ENCODE data around the gene DIRAS1.
"Not testable (repeated sequence)": the region's sequence is repeated elsewhere in the genome, so short reads cannot be mapped to it uniquely, and the experiment has no call there.

The DIRAS1 gene

DNA sequence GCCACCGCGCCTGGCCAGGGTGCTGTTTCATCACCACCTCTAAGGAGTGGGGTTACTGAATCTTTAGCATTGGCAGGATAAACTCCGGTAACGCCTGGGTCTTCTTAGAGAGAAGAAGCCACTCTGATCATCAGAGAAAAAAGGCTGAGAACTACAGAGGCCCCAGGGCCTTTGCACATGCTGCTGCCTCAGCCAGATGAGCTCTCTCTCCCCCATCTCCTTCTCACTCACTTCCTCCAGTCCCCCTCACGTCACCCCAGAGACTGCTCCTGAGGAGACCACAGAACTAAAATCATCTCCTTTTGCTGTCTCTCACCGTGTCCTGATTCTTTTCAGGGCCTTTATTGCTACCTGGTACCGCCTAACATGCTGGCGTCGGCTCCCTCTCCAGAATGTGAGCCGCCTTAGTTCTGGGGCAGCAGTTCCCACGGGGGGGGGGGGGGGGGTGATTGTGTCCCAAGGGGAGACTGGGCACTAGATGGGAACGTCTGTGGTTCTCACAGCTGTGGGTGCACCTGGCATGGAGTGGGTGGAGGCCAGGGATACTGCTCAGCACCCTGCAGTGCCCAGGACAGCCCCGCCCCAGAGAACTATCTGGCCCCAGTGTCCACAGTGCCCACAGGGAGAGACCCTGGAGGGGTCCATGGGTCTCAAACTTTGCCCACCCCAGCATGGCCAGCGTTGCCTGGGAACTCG lies 5.1 kb upstream of the DIRAS1 start:
- no peak for DNase-seq

DNA sequence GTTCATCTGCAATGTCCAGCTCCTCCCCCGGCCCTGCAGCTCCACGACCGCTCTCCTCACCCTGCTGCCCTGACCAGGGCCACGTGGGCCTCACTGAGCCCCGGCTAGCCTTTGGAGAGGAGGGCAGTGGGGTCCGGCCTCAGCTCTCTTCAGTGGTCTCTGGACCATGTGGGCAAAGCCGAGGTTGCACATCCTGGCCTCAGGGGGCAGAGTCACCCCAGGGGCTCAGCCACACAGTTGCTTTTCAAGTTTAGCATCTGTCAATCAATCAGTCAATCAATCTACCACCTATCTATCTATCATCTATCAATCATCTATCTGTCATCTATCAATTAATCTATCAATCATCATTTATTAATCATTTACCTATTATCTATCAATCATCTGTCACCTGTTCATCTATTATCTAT lies 3.0 kb upstream of the DIRAS1 start:
- DNase-seq, result no peak

DNA sequence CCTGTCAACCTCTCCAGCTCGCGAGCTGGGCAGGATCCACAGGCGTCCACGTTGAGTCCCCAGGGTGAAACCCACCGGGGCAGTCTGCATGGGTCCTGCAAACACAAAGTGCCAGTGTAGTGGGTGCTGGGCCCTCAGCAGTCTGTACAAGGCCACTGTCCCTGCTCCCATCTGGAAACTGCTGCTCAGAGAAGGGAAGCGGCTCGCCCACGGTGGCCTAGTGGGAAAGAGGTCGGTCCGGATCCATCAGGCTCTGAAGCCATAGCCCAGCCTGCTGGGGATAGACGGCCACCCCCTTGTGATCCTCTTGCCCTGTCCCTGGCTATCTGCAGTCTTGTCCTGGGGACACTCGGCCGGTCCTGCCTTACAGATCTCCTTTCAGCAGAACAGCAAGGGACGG lies 2.6 kb upstream of the DIRAS1 start:
- DNase-seq, result no peak

DNA sequence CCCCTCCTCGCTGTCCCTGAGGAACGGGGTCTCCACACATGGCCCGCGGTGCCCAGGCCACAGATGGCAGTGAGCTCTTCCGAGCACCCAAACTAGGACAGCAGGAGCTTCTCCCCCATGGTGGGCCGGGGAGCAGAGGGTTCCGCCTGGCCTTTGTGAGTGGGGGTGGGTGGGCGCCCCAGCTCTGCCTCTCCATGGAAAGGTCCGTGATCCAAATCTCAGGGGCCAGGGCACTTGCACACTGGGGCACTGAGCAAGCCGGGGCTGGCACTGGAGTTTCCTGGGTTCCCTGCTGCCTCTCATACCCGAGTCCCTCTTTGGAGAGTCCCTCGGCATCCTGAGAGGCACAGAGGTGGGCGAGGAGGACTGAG lies 2.2 kb upstream of the DIRAS1 start:
- DNase-seq, result no peak

DNA sequence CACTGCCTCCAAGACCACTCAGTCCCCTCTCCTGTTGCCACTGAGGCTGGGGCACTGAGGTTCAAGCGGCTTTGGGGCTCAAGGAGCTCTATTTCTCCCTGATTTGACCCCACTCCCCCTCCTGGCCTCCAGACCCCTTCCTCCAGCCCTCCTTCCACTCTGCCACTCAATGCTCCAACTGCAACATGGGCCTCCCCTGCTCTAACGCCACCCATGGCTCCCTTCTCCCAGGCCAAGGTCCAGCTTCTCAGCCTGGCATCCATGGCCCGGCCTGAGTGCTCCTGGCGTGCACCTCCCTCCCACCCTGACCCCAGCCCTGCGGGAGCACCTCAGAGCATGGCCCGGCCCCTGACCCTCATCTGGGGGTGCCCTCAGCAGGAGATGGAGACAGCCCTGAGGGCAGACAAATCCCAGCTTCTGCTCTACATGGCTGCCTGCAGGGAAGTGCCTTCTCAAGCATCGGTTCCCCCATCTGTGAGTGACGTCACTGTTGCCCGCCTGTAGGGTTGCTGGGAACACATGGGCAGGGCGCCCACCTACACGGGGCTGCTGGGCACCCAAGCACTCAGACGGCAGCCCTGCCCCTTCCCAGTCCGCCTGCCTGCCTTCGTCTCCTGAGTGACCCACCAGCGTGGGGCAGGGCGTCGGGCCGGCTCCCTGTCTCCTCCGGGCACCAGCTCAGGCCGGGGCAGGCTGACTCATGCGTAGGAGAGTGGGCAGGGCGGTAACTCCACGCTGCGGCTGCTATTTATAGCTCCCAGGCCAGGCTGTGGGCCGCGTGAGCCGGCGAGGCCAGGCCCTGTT lies 1.6 kb upstream of the DIRAS1 start:
- DNase-seq, result no peak

DNA sequence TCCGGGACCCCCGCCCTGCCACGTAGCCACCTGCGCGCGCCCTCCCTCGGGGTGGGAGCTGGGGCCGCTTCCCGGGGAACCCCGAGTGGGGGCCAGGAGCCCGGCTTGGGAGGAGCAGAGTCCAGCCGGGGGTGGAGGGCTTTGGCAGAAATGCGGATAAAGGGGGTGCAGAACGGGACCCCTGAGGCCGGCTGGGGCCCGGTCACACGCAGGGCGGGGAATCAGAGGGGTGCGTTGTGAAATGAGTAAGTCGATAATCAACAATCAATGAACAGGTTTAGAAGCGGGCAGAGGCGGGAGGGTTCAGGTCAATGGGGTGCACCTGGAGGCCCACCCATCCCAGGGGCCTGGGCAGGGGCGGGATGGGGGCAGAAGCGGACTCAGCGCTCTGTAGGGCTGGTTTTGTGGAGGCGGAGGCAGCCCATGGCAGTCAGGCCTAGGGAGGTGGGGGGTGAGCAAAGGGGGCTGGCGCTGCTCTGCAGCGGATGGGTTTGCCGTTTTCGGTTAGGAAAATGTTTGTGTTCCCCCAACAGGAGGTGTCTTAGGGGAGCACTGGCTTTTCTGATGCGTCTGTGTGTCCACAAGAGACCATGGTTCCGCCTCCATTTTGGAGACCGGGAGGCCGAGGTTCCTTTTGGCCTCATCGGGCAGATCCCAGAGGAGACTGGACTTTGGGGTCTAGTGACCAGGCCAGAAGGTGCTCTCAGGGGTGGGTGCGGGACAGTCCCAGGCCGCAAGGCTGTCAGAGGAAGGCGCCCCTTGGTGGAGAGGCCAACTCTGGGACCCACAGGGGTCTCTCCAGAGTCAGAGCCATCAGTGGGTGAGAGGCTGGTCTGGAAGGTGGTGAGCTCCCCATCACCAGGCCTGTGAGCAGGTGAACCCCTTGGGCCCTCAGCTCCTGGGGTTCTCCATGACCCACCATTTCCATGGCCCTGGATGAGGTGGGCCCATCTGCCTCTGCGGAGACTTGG lies 683 bp upstream of the DIRAS1 start:
- DNase-seq, result no peak

DNA sequence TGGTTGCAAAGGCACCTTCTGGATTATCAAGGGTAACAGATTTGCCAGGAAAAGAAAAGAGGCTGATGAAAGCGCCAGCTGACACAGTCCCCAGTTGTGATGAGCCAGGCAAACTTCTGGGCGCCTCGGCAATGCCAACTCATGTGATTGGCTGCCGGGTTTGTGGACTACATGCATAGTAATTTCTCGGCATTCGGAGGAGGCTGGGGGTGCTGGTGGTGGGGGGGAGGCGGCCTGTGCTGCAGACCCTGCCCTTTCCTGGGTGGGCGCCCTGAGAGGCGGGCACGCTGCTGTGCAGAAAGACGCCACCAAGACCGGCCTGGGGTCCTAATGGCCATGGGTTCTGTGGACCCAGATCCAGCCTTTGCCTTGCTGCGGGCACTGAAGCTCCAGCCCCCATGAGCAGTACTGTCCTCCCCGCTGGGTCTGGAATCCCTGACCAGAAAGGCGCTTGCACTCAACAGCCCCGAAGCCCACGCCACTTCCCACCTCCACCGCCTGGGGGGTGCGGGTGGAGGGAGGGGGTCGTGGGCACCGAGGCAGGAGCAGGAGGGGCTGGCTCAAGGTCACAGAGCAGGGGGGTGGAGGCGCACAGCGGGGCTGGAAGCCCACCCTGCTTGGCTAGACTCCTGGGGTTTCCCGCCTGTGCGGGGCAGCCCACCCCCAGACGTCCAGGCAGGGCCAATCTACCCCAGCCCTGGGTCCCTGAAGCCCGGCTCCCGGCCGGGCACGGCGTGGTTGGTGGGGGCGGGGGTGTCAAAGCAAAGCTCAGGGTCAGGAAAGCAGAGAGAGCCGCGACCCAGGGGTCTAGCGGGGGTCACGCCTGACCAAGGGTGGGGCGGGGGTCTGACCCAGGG lies 1.0 kb downstream of the DIRAS1 start:
- DNase-seq, result no peak

DNA sequence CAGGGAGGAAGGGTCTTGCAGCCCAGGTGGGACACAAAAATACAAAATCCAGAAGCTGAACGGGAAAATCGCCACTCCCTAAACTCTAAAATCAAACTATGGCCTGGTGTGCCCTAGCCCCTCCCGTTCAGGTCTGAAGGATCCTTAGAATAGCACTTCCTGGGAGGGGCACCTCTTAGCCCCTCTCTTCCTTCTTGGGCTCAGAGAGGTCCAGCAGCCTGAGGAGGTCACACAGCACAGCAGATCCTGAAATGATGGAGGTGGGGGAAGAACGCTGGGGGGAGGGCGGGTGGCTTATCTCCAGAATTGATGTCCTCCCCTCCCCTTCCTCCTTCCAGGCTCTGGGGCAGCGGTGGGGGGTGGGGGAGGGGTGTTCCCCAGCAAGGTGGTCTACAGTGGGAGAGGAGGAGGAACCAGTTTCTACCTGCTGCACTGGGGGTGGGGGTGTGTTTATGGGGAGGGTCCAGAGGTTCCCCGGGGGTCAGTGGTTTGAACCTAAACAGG lies 1.9 kb downstream of the DIRAS1 start:
- no peak for DNase-seq

DNA sequence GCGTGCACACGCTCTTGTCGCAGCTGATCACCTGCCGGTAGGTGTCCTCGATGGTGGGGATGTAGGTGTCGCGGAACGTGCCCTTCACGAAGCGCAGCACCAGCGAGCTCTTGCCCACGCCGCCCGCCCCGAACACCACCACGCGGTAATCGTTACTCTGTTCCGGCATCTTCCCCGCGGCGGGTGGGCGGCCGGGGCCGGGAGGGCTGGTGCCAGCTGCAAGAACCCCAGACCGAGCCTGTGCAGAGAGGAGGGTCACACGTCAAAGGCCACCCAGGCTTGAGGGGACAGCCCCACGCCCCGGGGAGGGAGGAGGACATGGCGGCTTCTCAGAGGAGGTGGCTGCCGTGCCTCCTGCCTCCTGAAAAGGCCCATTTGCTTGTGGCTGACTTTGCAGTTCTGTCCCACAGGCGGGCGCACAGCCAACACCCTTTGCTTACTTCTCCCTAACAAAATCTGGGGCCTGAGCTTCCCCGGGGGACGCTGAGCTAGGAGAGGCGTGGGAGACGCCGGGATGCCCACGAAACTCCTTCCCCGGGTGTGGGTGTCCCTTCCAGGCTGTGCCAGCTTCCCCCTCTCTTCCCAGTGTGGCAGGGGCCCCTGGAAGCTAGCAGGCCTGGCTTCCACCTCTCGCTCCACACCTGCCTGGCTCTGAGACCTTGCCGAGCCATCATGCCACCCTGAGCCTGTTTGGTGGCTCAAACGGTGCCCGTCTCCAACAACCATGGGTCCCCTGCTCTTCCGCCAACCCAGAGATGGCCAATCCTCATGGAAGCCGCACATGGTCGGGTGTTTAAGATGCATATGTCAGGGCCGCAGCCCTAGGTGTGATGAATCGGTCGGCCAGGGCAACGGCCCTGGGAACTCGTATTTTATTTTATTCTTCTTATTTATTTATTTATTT lies 3.3 kb downstream of the DIRAS1 start:
- DNase-seq, result no peak

DNA sequence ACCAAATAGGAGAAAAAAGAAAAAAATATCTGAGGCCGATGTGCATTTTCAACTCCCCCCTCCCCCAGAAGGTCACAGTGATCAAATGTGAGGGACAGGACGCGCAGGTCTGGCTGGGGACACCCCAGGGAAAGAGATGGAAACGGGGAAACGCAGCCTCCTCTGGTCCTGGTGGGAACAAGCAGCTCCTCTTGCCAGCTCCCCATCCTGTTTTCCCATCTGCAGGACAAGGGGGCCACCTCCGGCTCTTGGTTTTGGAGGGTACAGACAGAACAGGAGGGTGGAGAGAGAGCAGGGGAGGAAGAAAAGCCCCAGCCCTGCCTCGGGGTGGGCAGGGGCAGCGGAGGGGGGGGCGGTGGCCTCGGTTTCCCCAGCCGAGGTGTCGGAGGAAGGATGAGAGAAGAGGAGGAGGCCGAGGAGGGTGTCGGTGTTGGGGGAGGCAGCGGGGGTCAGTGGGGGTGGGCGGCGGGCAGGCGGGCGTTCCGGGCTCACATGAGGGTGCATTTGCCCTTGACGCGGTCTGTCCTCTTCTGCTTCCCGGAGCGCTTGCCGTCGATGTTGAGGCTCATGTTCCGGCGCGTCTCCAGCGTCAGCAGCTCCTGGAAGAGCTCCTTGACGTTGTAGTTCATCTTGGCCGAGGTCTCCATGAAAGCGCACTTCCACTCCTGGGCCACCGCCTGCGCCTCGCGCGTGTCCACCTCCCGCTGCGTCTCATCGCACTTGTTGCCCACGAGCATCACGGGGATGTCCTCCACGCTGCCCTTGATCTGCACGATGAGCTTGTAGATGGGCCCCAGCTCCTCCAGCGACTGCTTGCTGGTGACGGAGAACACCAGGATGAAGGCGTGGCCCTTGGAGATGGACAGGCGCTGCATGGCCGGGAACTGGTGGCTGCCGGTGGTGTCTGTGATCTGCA lies 4.2 kb downstream of the DIRAS1 start:
- no peak for DNase-seq

DNA sequence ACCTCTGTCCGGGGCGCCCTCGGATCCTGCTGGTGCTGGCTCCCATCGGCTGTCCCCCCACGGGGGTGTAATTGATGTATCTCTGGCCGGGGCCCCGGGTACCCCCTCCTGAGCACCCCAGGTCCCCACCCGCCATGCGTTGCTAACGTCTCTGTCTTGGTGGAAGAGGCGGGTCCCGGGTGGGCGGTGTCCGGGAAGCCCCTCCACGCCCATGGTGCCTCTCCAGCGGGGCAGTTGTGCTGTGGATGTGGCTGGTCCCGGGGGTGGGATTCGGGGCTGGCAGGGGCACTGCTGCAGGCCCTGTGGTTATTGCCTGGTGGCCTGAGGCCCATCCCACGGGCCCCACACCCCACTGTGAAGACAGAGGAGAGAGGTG lies 4.9 kb downstream of the DIRAS1 start:
- no peak for DNase-seq

DNA sequence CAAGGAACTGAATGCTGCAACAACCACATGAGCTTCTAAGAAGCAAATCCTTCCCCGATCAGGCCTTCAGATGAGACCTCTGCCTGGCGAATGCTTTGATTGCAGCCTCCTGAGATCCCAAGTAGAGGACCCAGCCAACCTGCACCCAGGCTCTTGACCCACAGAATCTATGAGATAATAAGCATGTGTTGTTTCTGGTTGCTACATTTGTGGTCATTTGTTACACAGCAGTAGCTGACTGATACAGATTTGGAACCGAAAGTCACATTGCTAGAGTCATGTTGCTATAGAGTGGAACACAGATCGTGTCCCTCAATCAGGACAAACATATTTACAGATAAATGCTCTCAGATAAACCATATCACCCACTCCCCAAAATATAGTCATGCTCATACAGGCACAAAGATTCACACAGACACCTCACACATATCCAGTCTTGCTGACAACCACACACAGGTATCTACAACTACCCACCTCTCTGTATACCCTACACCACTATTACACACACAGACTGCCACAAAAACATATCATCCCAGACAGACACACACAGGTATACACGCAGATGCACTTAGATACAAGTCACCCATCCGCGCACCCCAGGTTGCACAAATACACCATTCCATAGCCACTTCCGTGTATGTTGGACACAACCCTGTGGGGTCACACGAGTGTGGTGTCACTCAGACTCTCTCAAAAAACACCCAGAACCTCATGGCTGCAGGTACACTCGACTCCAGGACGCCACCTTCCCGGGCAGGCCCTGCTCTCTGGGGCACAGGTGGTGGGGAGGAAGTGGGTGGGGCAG lies 5.5 kb downstream of the DIRAS1 start:
- DNase-seq, result no peak

DNA sequence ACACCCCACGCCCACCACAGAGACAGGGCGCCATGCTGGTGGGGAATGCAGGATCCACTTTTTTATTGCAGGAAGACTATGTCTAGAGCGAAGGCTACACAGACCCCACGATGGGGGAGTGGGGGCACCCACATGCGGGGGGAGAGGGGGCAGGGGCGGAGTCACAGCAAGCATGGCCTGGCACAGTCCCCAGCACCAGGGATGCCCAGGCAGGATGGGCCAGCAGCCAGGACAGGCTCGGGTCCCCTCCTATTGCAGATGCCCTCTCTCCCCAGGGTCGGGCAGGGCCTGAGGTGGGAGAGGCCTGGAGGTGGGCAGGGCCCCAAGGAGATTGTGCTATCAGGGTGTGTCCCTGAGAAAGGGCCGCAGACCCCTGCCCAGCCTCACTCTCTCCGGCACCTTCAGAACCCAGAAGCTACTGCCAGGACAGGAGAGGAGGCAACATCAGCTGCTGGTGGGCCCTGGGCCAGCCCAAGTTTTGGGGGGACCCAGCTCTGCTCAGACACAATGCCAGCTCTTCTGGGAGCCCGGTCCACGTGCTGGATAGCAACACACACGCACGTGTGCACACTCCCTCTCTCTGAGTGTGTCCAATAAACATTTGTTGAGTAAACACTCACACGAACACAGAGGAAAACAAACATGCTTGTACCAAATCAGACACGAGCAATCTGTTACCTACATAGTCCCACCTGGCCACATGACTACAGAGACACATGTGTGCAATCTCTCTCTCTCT lies 6.5 kb downstream of the DIRAS1 start:
- DNase-seq, result no peak

DNA sequence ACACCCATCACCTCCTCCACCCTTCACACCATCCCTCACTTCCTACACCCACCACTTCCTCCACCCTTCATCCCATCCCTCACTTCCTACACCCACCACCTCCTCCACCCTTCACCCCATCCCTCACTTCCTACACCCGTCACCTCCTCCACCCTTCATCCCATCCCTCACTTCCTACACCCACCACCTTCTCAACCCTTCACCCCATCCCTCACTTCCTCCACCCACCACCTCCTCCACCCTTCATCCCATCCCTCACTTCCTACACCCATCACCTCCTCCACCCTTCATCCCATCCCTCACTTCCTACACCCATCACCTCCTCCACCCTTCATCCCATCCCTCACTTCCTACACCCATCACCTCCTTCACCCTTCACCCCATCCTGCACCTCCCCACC lies 7.1 kb downstream of the DIRAS1 start:
- DNase-seq, result not testable (repeated sequence)

DNA sequence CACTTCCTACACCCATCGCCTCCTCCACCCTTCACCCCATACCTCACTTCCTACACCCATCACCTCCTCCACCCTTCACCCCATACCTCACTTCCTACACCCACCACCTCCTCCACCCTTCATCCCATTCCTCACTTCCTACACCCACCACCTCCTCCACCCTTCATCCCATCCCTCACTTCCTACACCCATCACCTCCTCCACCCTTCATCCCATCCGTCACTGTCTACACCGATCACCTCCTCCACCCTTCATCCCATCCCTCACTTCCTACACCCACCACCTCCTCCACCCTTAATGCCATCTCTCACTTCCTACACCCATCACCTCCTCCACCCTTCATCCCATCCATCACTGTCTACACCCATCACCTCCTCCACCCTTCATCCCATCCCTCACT lies 8.0 kb downstream of the DIRAS1 start:
- not testable (repeated sequence) for DNase-seq

DNA sequence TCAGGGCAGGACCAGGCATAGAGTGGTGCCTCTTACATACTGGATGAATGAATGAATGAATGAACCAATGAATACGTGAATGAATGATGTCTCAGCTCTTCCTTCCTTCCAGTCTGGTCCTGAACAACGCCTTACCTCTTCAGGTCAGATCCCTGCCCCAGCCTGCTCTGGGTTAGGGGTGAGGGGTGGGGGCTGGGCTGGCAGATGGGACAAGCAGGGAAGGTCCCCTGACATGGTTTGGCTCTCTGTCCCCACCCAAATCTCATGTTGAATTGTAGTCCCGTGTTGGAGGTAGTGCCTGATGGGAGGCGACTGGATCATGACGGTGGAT lies 9.3 kb downstream of the DIRAS1 start:
- no peak for DNase-seq

DNA sequence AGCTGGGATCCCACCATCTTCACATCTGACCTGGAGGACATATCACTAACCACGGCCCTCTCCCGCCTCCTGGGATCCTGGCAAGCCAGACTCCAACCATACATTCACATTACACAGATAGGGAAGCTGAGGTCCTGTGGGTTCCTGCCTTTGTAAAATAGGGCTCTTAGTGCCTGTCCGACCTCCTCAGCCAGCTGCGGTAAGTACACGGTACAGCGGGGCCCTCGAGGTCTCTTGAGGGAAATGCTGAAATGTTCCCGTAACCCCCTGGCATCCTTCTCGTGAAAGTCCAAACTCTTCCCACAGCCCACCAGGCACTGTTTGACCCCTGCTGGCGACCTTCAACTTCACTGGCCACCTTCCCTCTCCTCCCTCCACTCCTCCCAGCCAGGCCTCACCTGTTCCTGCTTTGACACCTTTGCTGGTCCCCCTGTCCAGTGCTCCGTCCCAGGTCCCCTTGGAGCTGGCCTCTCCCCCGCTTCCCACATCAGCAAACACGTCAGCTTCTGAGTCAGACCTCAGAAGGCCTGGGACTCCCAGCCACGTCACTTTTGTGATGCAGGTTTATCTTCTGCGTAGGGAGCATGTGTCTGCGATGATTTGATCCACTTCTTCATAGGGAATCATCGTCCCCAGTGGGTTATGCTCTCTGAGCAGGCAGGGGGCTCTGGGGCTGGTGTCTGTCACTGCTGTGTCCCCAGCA lies 9.8 kb downstream of the DIRAS1 start:
- DNase-seq, result no peak

DNA sequence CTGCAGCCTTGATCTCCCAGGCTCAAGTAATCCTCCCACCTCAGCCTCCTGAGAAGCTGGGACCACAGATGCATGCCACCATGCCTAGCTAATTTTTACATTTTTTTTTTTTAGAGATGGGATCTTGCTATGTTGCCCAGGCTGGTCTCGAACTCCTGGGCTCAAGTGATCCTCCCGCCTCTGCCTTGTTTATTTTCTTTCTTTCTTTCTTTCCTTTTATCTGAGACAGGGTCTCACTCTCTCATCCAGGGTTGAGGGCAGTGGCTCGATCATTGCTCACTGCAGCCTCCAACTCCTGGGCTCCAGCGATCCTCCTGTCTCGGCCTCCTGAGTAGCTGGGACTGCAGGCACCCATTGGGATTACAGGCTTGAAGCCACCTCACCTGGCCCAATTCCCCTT lies 14.9 kb downstream of the DIRAS1 start:
- DNase-seq, result no peak

Data from activated CD4-positive, alpha-beta T cell treated with anti-CD3 and anti-CD28 coated beads, Interleukin-2, amount 50 U/mL, for 48 hours (primary cell).